WTC11 (cell line): ENCODE data around the gene SLC49A3. TPM values are rescaled to one million over a fixed set of nuclear protein-coding genes. Genes with fewer than 3 reads are reported as not detected.

Experiments
- ATAC-seq: fragments of 200-7000 bp; cut with Tn5 transposase; 2 replicates; pipeline ENCODE4 v1.10.0; 2021; ENCODE audit warnings: mild to moderate bottlenecking, moderate library complexity
- CTCF ChIA-PET: fragments of 300-600 bp; sonication (Branson Sonifier 250); formaldehyde crosslinking; loops from one replicate; lab custom pipeline; 2021; ENCODE audit warnings: antibody characterized with exemption; lab: Charles Lee
- POLR2A ChIA-PET: fragments of 350-600 bp; sonication (Branson Sonifier 250); formaldehyde crosslinking; loops from one replicate; lab custom pipeline; 2021; ENCODE audit warnings: antibody characterized with exemption; lab: Charles Lee
- DNase-seq: peaks from one replicate; pipeline ENCODE4 v3.0.0; 2021; ENCODE audit warnings: low spot score
- H3K27ac Mint-ChIP-seq: 2 replicates; pipeline ENCODE4 v1.8.0; 2021; ENCODE audit warnings: mixed read lengths
- H3K27me3 Mint-ChIP-seq: 2 replicates; pipeline ENCODE4 v1.8.0; 2021; ENCODE audit warnings: low read depth, mild to moderate bottlenecking, moderate library complexity, mixed read lengths
- H3K36me3 Mint-ChIP-seq: 2 replicates; pipeline ENCODE4 v1.8.0; 2021; ENCODE audit warnings: mixed read lengths
- H3K4me1 Mint-ChIP-seq: 2 replicates; pipeline ENCODE4 v1.8.0; 2022; ENCODE audit warnings: mixed read lengths
- H3K4me3 Mint-ChIP-seq: 2 replicates; pipeline ENCODE4 v1.8.0; 2021; ENCODE audit warnings: mild to moderate bottlenecking, moderate library complexity, mixed read lengths
- H3K9me3 Mint-ChIP-seq: 2 replicates; pipeline ENCODE4 v1.8.0; 2021; ENCODE audit warnings: mixed read lengths
- CBFB ChIP-seq: sonication (generic); formaldehyde crosslinking; IDR thresholded peaks from 2 replicates; pipeline ENCODE4 v1.8.1; 2022; ENCODE audit warnings: mild to moderate bottlenecking, low read depth, missing genetic modification reagents
- EMX1 ChIP-seq: fragments of 250-450 bp; sonication (Bioruptor Pico); IDR thresholded peaks from 2 replicates; pipeline ENCODE4 v1.8.0; 2021; ENCODE audit warnings: mild to moderate bottlenecking
- FOXP1 ChIP-seq: sonication (generic); formaldehyde crosslinking; IDR thresholded peaks from 2 replicates; pipeline ENCODE4 v1.8.0; 2022; ENCODE audit warnings: missing genetic modification reagents, mild to moderate bottlenecking, moderate library complexity, borderline replicate concordance
- GTF2I ChIP-seq: fragments of 250-450 bp; sonication (Bioruptor Pico); conservative IDR thresholded peaks from 2 replicates; pipeline ENCODE4 v1.4.0; 2021; ENCODE audit warnings: mild to moderate bottlenecking
- JAZF1 ChIP-seq: fragments of 250-450 bp; sonication (Bioruptor Pico); IDR thresholded peaks from 2 replicates; pipeline ENCODE4 v1.9.0; 2021; ENCODE audit warnings: moderate library complexity, mild to moderate bottlenecking, inconsistent platforms
- JUN ChIP-seq: sonication (generic); formaldehyde crosslinking; IDR thresholded peaks from 2 replicates; pipeline ENCODE4 v1.8.0; 2023; ENCODE audit warnings: mild to moderate bottlenecking, missing genetic modification reagents
- MXD4 ChIP-seq: fragments of 250-450 bp; sonication (Bioruptor Pico); IDR thresholded peaks from 2 replicates; pipeline ENCODE4 v1.8.0; 2021; ENCODE audit warnings: mild to moderate bottlenecking, moderate library complexity, borderline replicate concordance
- RELA ChIP-seq: sonication (generic); formaldehyde crosslinking; IDR thresholded peaks from 2 replicates; pipeline ENCODE4 v1.8.1; 2022; ENCODE audit warnings: missing genetic modification reagents, mild to moderate bottlenecking, borderline replicate concordance
- RORB ChIP-seq: fragments of 250-450 bp; sonication (Bioruptor Pico); IDR thresholded peaks from 2 replicates; pipeline ENCODE4 v1.9.0; 2021; ENCODE audit warnings: mild to moderate bottlenecking
- SP1 ChIP-seq: sonication (generic); formaldehyde crosslinking; conservative IDR thresholded peaks from 2 replicates; pipeline ENCODE4 v1.8.1; 2022; ENCODE audit warnings: missing genetic modification reagents
- TEAD1 ChIP-seq: sonication (generic); formaldehyde crosslinking; IDR thresholded peaks from 2 replicates; pipeline ENCODE4 v1.8.0; 2022; ENCODE audit warnings: mild to moderate bottlenecking, missing genetic modification reagents
- total RNA-seq: library from RNA; stranded (reverse); gene quantifications from 3 replicates; pipeline ENCODE4 v1.2.3, GENCODE V29; 2021
- TF ChIP-seq, protein P1 (sequence below): fragments of 250-450 bp; sonication (Bioruptor Pico); IDR thresholded peaks from 2 replicates; pipeline ENCODE4 v1.9.0; 2021; ENCODE audit warnings: mild to moderate bottlenecking
- TF ChIP-seq, protein P2 (sequence below): sonication (generic); formaldehyde crosslinking; IDR thresholded peaks from 2 replicates; pipeline ENCODE4 v1.8.1; 2022; ENCODE audit warnings: low read depth, mild to moderate bottlenecking, moderate library complexity, missing genetic modification reagents, borderline replicate concordance
- TF ChIP-seq, protein P3 (sequence below): sonication (generic); formaldehyde crosslinking; IDR thresholded peaks from 2 replicates; pipeline ENCODE4 v1.8.0; 2022; ENCODE audit warnings: mild to moderate bottlenecking, missing genetic modification reagents
- TF ChIP-seq, protein P4 (sequence below): fragments of 250-450 bp; sonication (Bioruptor Pico); IDR thresholded peaks from 2 replicates; pipeline ENCODE4 v2.1.2; 2022; ENCODE audit warnings: mild to moderate bottlenecking, moderate library complexity
- TF ChIP-seq, protein P5 (sequence below): sonication (generic); formaldehyde crosslinking; IDR thresholded peaks from 2 replicates; pipeline ENCODE4 v1.8.1; 2022; ENCODE audit warnings: mild to moderate bottlenecking, missing genetic modification reagents, moderate library complexity, borderline replicate concordance
- TF ChIP-seq, protein P6 (sequence below): sonication (generic); formaldehyde crosslinking; IDR thresholded peaks from 2 replicates; pipeline ENCODE4 v1.8.1; 2023; ENCODE audit warnings: mild to moderate bottlenecking, missing genetic modification reagents, moderate library complexity
- TF ChIP-seq, protein P7 (sequence below): sonication (generic); formaldehyde crosslinking; IDR thresholded peaks from 2 replicates; pipeline ENCODE4 v1.8.0; 2023; ENCODE audit warnings: mild to moderate bottlenecking, missing genetic modification reagents
- TF ChIP-seq, protein P8 (sequence below): sonication (generic); formaldehyde crosslinking; IDR thresholded peaks from 2 replicates; pipeline ENCODE4 v1.8.1; 2022; ENCODE audit warnings: missing genetic modification reagents, borderline replicate concordance

SLC49A3 gene
- total RNA-seq, 1 experiment from 2014 or later = 5.8 TPM

DNA sequence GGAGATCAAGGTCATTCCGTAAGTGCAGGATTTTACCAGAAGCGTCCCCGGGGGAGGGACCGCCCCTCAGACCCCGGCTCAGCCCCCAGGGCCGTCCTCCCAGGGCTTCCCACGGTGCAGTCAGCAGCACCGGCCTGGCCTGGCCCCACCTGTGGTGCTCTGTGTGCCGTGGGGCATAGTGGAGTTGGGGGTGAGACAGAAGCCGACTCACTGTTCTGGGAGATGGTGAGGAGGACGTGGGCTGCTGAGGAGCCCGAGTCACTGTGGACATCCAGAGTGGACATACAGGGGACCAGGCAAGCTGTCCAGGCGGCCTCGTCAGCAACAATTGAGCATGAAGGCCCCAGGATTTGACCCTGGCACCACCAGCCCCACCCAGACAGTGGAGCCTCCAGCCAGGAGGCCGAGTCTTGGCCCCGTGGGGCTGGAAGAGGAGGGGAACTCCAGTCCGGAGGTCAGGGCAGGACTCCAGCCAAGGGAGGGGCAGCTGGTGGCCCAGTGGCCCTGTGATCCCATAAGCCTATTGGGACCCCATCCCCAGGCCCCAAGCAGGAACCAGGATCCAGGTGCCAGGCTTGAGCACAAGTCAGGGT, 34.0 kb downstream of the SLC49A3 start (continued):
- no peak for TF ChIP-seq SP1 (CRISPR knock-in tag)
- TF ChIP-seq, protein P1, sequence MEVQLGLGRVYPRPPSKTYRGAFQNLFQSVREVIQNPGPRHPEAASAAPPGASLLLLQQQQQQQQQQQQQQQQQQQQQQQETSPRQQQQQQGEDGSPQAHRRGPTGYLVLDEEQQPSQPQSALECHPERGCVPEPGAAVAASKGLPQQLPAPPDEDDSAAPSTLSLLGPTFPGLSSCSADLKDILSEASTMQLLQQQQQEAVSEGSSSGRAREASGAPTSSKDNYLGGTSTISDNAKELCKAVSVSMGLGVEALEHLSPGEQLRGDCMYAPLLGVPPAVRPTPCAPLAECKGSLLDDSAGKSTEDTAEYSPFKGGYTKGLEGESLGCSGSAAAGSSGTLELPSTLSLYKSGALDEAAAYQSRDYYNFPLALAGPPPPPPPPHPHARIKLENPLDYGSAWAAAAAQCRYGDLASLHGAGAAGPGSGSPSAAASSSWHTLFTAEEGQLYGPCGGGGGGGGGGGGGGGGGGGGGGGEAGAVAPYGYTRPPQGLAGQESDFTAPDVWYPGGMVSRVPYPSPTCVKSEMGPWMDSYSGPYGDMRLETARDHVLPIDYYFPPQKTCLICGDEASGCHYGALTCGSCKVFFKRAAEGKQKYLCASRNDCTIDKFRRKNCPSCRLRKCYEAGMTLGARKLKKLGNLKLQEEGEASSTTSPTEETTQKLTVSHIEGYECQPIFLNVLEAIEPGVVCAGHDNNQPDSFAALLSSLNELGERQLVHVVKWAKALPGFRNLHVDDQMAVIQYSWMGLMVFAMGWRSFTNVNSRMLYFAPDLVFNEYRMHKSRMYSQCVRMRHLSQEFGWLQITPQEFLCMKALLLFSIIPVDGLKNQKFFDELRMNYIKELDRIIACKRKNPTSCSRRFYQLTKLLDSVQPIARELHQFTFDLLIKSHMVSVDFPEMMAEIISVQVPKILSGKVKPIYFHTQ = no peak
- TF ChIP-seq, protein P2, sequence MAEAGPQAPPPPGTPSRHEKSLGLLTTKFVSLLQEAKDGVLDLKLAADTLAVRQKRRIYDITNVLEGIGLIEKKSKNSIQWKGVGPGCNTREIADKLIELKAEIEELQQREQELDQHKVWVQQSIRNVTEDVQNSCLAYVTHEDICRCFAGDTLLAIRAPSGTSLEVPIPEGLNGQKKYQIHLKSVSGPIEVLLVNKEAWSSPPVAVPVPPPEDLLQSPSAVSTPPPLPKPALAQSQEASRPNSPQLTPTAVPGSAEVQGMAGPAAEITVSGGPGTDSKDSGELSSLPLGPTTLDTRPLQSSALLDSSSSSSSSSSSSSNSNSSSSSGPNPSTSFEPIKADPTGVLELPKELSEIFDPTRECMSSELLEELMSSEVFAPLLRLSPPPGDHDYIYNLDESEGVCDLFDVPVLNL (CRISPR knock-in tag) = no peak
- TF ChIP-seq JAZF1 (CRISPR knock-in tag) = no peak
- TF ChIP-seq, all 79 proteins: peak for 0

DNA sequence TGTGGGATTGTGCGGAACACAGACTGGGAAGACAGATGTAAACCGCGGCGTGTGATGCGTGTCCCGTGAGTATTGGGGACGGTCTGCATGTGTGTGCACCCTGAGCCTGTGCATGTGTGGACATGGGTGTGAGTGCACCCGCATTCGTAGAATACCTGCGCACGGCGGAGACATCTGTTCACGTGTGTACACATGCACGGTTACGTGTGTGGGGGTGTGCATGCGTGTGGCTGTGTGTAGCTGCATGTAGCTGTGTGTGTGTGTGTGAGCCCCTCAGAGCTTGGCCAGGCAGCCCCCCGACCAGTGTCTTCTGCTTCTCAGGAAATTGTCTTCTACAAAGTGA, 34.5 kb downstream of the SLC49A3 start:
- ChIA-PET CTCF (no interaction called here), POLR2A (no interaction called here)
- ATAC-seq (no peak), DNase-seq (no peak)
- Mint-ChIP-seq H3K36me3 (peaks cover 3% of the 10 kb centered on the region; the same call in 1 of the 2 replicates), H3K4me3 (no peak overlapping the region), H3K4me1 (no peaks in the 10 kb centered on the region), H3K27me3 (peaks cover 3% of the 10 kb centered on the region; the same call in 1 of the 2 replicates), H3K9me3 (peaks cover 4% of the 10 kb centered on the region; the same call in 1 of the 2 replicates), H3K27ac (no peak overlapping the region)
- no peak for TF ChIP-seq RORB (CRISPR knock-in tag)
- TF ChIP-seq FOXP1 (CRISPR knock-in tag) = no peak
- no peak for TF ChIP-seq TEAD1 (CRISPR knock-in tag)
- TF ChIP-seq, protein P3, sequence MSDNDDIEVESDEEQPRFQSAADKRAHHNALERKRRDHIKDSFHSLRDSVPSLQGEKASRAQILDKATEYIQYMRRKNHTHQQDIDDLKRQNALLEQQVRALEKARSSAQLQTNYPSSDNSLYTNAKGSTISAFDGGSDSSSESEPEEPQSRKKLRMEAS = no peak

DNA sequence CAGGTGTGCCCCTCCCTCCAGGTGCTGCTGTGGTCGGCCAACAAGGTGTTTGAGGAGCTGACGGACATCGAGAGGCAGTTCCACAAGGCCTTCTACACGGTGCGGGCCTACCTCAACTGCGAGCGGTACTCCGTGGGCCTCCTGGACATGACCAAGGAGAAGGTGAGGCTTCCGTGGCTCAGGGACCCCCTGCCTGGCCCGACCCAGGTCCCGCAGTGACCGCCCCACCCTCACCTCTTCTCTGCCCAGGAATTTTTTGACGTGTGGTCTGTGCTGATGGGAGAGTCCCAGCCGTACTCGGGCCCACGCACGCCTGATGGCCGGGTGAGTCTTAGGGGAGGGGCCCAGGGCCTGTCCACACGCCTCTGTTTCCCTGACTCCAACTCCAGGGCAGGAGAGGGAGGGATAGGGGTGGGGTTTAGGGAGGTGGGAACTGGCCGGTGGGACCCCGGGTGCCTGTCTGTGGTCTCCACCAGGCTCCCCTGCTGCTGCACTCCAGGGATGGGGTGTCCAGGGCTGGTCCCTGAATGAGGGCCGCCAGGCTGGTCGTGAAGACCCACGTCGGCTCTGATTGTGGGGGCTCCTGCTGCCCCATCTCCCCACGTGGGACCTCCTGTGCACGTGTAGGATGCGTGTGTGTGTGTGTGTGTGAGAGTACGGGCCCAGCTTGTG, 35.0 kb downstream of the SLC49A3 start:
- Mint-ChIP-seq H3K36me3 (no peaks in the 10 kb centered on the region), H3K27me3 (peaks cover 3% of the 10 kb centered on the region; the same call in 1 of the 2 replicates), H3K9me3 (no peaks in the 10 kb centered on the region), H3K4me1 (no peaks in the 10 kb centered on the region), H3K27ac (no peak overlapping the region), H3K4me3 (no peak overlapping the region)
- ChIA-PET POLR2A (interaction anchor here (0.5 kb wide), 1 partner anchor 9 kb away, joined by 3 read pairs; no protein-coding TSS in a partner anchor), CTCF (interaction anchor here (1.4 kb wide), 1 partner anchor 20 kb away, joined by 3 read pairs; the partner anchor contains the start of gene ATP5ME)
- ATAC-seq (no peak), DNase-seq (no peak)
- TF ChIP-seq, protein P4, sequence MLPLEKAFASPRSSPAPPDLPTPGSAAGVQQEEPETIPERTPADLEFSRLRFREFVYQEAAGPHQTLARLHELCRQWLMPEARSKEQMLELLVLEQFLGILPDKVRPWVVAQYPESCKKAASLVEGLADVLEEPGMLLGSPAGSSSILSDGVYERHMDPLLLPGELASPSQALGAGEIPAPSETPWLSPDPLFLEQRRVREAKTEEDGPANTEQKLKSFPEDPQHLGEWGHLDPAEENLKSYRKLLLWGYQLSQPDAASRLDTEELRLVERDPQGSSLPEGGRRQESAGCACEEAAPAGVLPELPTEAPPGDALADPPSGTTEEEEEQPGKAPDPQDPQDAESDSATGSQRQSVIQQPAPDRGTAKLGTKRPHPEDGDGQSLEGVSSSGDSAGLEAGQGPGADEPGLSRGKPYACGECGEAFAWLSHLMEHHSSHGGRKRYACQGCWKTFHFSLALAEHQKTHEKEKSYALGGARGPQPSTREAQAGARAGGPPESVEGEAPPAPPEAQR (CRISPR knock-in tag) = no peak
- no peak for TF ChIP-seq RELA (CRISPR knock-in tag)
- no peak for TF ChIP-seq MXD4
- TF ChIP-seq, protein P5, sequence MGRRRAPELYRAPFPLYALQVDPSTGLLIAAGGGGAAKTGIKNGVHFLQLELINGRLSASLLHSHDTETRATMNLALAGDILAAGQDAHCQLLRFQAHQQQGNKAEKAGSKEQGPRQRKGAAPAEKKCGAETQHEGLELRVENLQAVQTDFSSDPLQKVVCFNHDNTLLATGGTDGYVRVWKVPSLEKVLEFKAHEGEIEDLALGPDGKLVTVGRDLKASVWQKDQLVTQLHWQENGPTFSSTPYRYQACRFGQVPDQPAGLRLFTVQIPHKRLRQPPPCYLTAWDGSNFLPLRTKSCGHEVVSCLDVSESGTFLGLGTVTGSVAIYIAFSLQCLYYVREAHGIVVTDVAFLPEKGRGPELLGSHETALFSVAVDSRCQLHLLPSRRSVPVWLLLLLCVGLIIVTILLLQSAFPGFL (CRISPR knock-in tag) = no peak
- TF ChIP-seq, protein P6, sequence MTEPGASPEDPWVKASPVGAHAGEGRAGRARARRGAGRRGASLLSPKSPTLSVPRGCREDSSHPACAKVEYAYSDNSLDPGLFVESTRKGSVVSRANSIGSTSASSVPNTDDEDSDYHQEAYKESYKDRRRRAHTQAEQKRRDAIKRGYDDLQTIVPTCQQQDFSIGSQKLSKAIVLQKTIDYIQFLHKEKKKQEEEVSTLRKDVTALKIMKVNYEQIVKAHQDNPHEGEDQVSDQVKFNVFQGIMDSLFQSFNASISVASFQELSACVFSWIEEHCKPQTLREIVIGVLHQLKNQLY (CRISPR knock-in tag) = no peak
- TF ChIP-seq JUN (CRISPR knock-in tag) = no peak
- TF ChIP-seq EMX1 (CRISPR knock-in tag) = no peak
- TF ChIP-seq GTF2I = no peak
- TF ChIP-seq, protein P7, sequence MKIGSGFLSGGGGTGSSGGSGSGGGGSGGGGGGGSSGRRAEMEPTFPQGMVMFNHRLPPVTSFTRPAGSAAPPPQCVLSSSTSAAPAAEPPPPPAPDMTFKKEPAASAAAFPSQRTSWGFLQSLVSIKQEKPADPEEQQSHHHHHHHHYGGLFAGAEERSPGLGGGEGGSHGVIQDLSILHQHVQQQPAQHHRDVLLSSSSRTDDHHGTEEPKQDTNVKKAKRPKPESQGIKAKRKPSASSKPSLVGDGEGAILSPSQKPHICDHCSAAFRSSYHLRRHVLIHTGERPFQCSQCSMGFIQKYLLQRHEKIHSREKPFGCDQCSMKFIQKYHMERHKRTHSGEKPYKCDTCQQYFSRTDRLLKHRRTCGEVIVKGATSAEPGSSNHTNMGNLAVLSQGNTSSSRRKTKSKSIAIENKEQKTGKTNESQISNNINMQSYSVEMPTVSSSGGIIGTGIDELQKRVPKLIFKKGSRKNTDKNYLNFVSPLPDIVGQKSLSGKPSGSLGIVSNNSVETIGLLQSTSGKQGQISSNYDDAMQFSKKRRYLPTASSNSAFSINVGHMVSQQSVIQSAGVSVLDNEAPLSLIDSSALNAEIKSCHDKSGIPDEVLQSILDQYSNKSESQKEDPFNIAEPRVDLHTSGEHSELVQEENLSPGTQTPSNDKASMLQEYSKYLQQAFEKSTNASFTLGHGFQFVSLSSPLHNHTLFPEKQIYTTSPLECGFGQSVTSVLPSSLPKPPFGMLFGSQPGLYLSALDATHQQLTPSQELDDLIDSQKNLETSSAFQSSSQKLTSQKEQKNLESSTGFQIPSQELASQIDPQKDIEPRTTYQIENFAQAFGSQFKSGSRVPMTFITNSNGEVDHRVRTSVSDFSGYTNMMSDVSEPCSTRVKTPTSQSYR = no peak
- TF ChIP-seq CBFB (CRISPR knock-in tag) = no peak
- TF ChIP-seq TEAD1 (CRISPR knock-in tag) = no peak
- TF ChIP-seq, protein P8, sequence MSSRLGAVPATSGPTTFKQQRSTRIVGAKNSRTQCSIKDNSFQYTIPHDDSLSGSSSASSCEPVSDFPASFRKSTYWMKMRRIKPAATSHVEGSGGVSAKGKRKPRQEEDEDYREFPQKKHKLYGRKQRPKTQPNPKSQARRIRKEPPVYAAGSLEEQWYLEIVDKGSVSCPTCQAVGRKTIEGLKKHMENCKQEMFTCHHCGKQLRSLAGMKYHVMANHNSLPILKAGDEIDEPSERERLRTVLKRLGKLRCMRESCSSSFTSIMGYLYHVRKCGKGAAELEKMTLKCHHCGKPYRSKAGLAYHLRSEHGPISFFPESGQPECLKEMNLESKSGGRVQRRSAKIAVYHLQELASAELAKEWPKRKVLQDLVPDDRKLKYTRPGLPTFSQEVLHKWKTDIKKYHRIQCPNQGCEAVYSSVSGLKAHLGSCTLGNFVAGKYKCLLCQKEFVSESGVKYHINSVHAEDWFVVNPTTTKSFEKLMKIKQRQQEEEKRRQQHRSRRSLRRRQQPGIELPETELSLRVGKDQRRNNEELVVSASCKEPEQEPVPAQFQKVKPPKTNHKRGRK = no peak
